Karpas-422 (cell line): ENCODE results near the gene MICU2. TPM values are rescaled to one million over a fixed set of nuclear protein-coding genes. Genes with fewer than 3 reads are reported as not detected.

ENCODE experiments used
- DNase-seq: peaks from one replicate; pipeline ENCODE4 v3.0.0-alpha.2; 2015
- H2AFZ ChIP-seq: fragments of 200-600 bp; sonication (generic); 2 replicates; pipeline ENCODE4 v1.6.1; 2014; ENCODE audit warnings: antibody characterized with exemption, low read length, mixed read lengths
- H3K27ac ChIP-seq: fragments of 200-600 bp; sonication (generic); 2 replicates; pipeline ENCODE4 v1.5.1; 2014; ENCODE audit warnings: mild to moderate bottlenecking, low read length, moderate library complexity
- H3K27me3 ChIP-seq: fragments of 200-600 bp; sonication (generic); 2 replicates; pipeline ENCODE4 v1.6.1; 2014; ENCODE audit warnings: low read length, mixed read lengths
- H3K36me3 ChIP-seq: fragments of 200-600 bp; sonication (generic); 2 replicates; pipeline ENCODE4 v1.6.1; 2014; ENCODE audit warnings: low read length, mixed read lengths; ENCODE audit not compliant: insufficient read depth
- H3K4me1 ChIP-seq: fragments of 200-600 bp; sonication (generic); 2 replicates; pipeline ENCODE4 v1.6.1; 2014; ENCODE audit warnings: mild to moderate bottlenecking, low read length, mixed read lengths
- H3K4me2 ChIP-seq: fragments of 200-600 bp; sonication (generic); 2 replicates; pipeline ENCODE4 v1.6.1; 2014; ENCODE audit warnings: low read length, low read depth, mild to moderate bottlenecking; ENCODE audit not compliant: poor library complexity, severe bottlenecking
- H3K4me3 ChIP-seq: fragments of 200-600 bp; sonication (generic); 2 replicates; pipeline ENCODE4 v1.5.1; 2014; ENCODE audit warnings: mild to moderate bottlenecking, antibody characterized with exemption, low read length, mixed read lengths
- H3K79me2 ChIP-seq: fragments of 200-600 bp; sonication (generic); 2 replicates; pipeline ENCODE4 v1.6.1; 2014; ENCODE audit warnings: mild to moderate bottlenecking, low read length, mixed read lengths
- H3K9ac ChIP-seq: fragments of 200-600 bp; sonication (generic); 2 replicates; pipeline ENCODE4 v1.6.0; 2014; ENCODE audit warnings: low read length
- H3K9me2 ChIP-seq: fragments of 200-600 bp; sonication (generic), shearing (Covaris generic); replicated peaks from 2 replicates; pipeline ENCODE4 v1.6.0; 2014; ENCODE audit warnings: mild to moderate bottlenecking, low read length, moderate library complexity; ENCODE audit not compliant: insufficient read depth
- H3K9me3 ChIP-seq: fragments of 300-700, 200-600 bp; sonication (generic); 2 replicates; pipeline ENCODE4 v1.6.1; 2014; ENCODE audit warnings: low read length, mixed read lengths
- H4K20me1 ChIP-seq: fragments of 200-600 bp; sonication (generic); 2 replicates; pipeline ENCODE4 v1.6.1; 2014; ENCODE audit warnings: mild to moderate bottlenecking, antibody characterized with exemption, low read length, low read depth; ENCODE audit not compliant: insufficient read depth
- total RNA-seq: library from RNA; depleted of rRNA; stranded (reverse); fragments of >200 nt; shearing (Covaris generic); gene quantifications from 2 replicates; pipeline ENCODE4 v1.2.3, GENCODE V29; 2014; ENCODE audit warnings: low replicate concordance

Gene MICU2
- total RNA-seq, 1 experiment from 2014 or later, result 60.1 TPM

- H4K20me1 ChIP-seq, result no peaks in the 10 kb centered on the region
- DNase-seq, result no peak
- peaks cover 4% of the 10 kb centered on the region for H3K9me3 ChIP-seq
- no peaks in the 10 kb centered on the region for H3K9me2 ChIP-seq
- H3K4me3 ChIP-seq, result no peak overlapping the region
- H3K27ac ChIP-seq, result no peak overlapping the region
- H3K4me2 ChIP-seq, result no peak overlapping the region
- peaks cover 13% of the 10 kb centered on the region for H3K36me3 ChIP-seq
- H3K27me3 ChIP-seq, result no peaks in the 10 kb centered on the region
- H3K9ac ChIP-seq, result no peak overlapping the region
- no peaks in the 10 kb centered on the region for H3K4me1 ChIP-seq
- no peaks in the 10 kb centered on the region for H3K79me2 ChIP-seq
- no peak overlapping the region for H2AFZ ChIP-seq
Observed at GRCh38 chr13:21486322-21486721, 117.6 kb downstream of the MICU2 start.

GRCh38 chr13:21483748-21484147 is 120.2 kb downstream of the MICU2 start:
- H3K4me1 ChIP-seq, result no peaks in the 10 kb centered on the region
- H3K79me2 ChIP-seq, result no peaks in the 10 kb centered on the region
- H3K27me3 ChIP-seq, result no peaks in the 10 kb centered on the region
- H4K20me1 ChIP-seq, result no peaks in the 10 kb centered on the region
- no peak overlapping the region for H3K9ac ChIP-seq
- no peak overlapping the region for H3K4me2 ChIP-seq
- no peak for DNase-seq
- H2AFZ ChIP-seq, result no peak overlapping the region
- H3K9me3 ChIP-seq, result peaks cover 4% of the 10 kb centered on the region
- H3K36me3 ChIP-seq, result no peaks in the 10 kb centered on the region
- no peak overlapping the region for H3K27ac ChIP-seq
- no peak overlapping the region for H3K4me3 ChIP-seq
- H3K9me2 ChIP-seq, result no peaks in the 10 kb centered on the region

- Histone ChIP-seq H3K9ac (no peak overlapping the region), H4K20me1 (no peaks in the 10 kb centered on the region), H3K4me2 (no peak overlapping the region), H3K27ac (no peak overlapping the region), H3K9me2 (no peaks in the 10 kb centered on the region), H3K4me3 (no peak overlapping the region), H3K27me3 (no peaks in the 10 kb centered on the region), H2AFZ (no peak overlapping the region), H3K4me1 (peaks cover 11% of the 10 kb centered on the region), H3K79me2 (no peaks in the 10 kb centered on the region), H3K9me3 (no peaks in the 10 kb centered on the region), H3K36me3 (no peaks in the 10 kb centered on the region)
- no peak for DNase-seq
Observed at GRCh38 chr13:21481359-21481758, 122.6 kb downstream of the MICU2 start.

GRCh38 chr13:21478881-21479808 is 124.8 kb downstream of the MICU2 start:
- Histone ChIP-seq H3K27ac (no peak overlapping the region), H3K79me2 (no peaks in the 10 kb centered on the region), H3K4me3 (no peak overlapping the region), H3K9ac (no peak overlapping the region), H3K36me3 (no peaks in the 10 kb centered on the region), H4K20me1 (no peaks in the 10 kb centered on the region), H3K4me1 (peaks cover 11% of the 10 kb centered on the region), H3K27me3 (no peaks in the 10 kb centered on the region), H3K9me2 (no peaks in the 10 kb centered on the region), H3K4me2 (no peak overlapping the region), H2AFZ (no peak overlapping the region), H3K9me3 (no peaks in the 10 kb centered on the region)
- peak; percentile 89 for DNase-seq

GRCh38 chr13:21476893-21477472 is 127.0 kb downstream of the MICU2 start:
- Histone ChIP-seq H3K9ac (peak overlapping the region; percentile 78), H3K36me3 (no peaks in the 10 kb centered on the region)

GRCh38 chr13:21475115-21475514 is 128.9 kb downstream of the MICU2 start:
- no peaks in the 10 kb centered on the region for H3K9me2 ChIP-seq
- no peak overlapping the region for H3K9ac ChIP-seq
- no peak for DNase-seq
- H3K9me3 ChIP-seq, result 0 out of 2 replicates have a peak, but pooled peaks cover 4% of the 10 kb centered on the region
- H3K27me3 ChIP-seq, result no peaks in the 10 kb centered on the region
- H3K4me2 ChIP-seq, result no peak overlapping the region
- H3K27ac ChIP-seq, result no peak overlapping the region
- H3K79me2 ChIP-seq, result no peaks in the 10 kb centered on the region
- H4K20me1 ChIP-seq, result no peaks in the 10 kb centered on the region
- no peaks in the 10 kb centered on the region for H3K36me3 ChIP-seq
- H3K4me1 ChIP-seq, result peaks cover 11% of the 10 kb centered on the region
- H2AFZ ChIP-seq, result no peak overlapping the region
- no peak overlapping the region for H3K4me3 ChIP-seq

More at GRCh38 chr13:21476893-21477472, 127.0 kb downstream of the MICU2 start:
- DNase-seq, result peak; percentile 95
- H4K20me1 ChIP-seq, result no peaks in the 10 kb centered on the region
- peaks cover 11% of the 10 kb centered on the region for H3K4me1 ChIP-seq
- no peak overlapping the region for H3K27ac ChIP-seq
- peak overlapping the region; percentile 100 for H2AFZ ChIP-seq
- no peaks in the 10 kb centered on the region for H3K27me3 ChIP-seq
- H3K9me2 ChIP-seq, result no peaks in the 10 kb centered on the region
- no peaks in the 10 kb centered on the region for H3K79me2 ChIP-seq
- H3K4me2 ChIP-seq, result peak overlapping the region; percentile 80
- H3K4me3 ChIP-seq, result peak overlapping the region; percentile 79
- H3K9me3 ChIP-seq, result no peaks in the 10 kb centered on the region

GRCh38 chr13:21470785-21471184 is 133.2 kb downstream of the MICU2 start:
- Histone ChIP-seq H3K9me2 (no peaks in the 10 kb centered on the region), H3K27me3 (no peaks in the 10 kb centered on the region), H2AFZ (no peak overlapping the region), H3K9ac (no peak overlapping the region), H3K4me3 (no peak overlapping the region), H3K9me3 (0 out of 2 replicates have a peak, but pooled peaks cover 4% of the 10 kb centered on the region), H4K20me1 (no peaks in the 10 kb centered on the region), H3K4me1 (no peaks in the 10 kb centered on the region), H3K27ac (no peak overlapping the region), H3K36me3 (no peaks in the 10 kb centered on the region), H3K79me2 (no peaks in the 10 kb centered on the region), H3K4me2 (no peak overlapping the region)
- no peak for DNase-seq

GRCh38 chr13:21466527-21466926 is 137.4 kb downstream of the MICU2 start:
- no peak overlapping the region for H3K27ac ChIP-seq
- H3K4me1 ChIP-seq, result no peaks in the 10 kb centered on the region
- no peak overlapping the region for H3K4me3 ChIP-seq
- H3K4me2 ChIP-seq, result no peak overlapping the region
- H3K27me3 ChIP-seq, result no peaks in the 10 kb centered on the region
- H3K9ac ChIP-seq, result no peak overlapping the region
- no peak for DNase-seq
- no peaks in the 10 kb centered on the region for H3K79me2 ChIP-seq
- H3K9me3 ChIP-seq, result 0 out of 2 replicates have a peak, but pooled peaks cover 4% of the 10 kb centered on the region
- no peaks in the 10 kb centered on the region for H4K20me1 ChIP-seq
- H3K9me2 ChIP-seq, result no peaks in the 10 kb centered on the region
- H3K36me3 ChIP-seq, result no peaks in the 10 kb centered on the region
- H2AFZ ChIP-seq, result no peak overlapping the region; the same call in 1 of the 2 replicates
